Measurements from ENCODE around the gene RYR2.

Gene RYR2

GRCh38 chr1:237760951-237761350, 719.0 kb downstream of the RYR2 start:
- TF ChIP-seq JUND (IDR thresholded peaks at IDR 0.05; ENCODE audit: low read depth), result no peak
- no peak for DNase-seq (ENCODE audit: low read depth in 1 of 2, low spot score in 1 of 2)
- in situ Hi-C loops (cut with HindIII; ENCODE audit: low pct_unique_long_range_greater_than_20kb, low sequenced_read_pairs), result no loop called here

DNA sequence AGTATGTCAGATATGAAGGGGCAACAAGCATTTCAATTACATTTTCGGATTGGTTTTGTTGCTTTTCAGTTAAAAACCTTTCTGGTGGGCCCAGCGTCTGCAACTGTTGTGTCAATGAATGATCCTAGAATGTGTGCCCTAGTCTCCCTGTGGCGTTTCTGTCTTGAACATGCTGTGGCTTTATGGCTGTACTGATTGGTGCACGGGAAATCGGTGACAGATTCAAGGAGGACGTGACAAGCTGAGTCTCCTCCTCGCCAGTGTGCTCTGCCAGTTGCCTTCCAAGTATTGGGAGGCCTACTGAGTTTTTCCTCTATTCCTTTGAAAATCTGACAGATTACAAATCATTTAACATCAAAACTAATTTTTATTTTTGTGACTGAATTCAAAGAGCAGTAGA, 721.2 kb downstream of the RYR2 start:
- TF ChIP-seq JUND (IDR thresholded peaks at IDR 0.05; ENCODE audit: low read depth), result no peak
- no peak for DNase-seq (ENCODE audit: low read depth in 1 of 2, low spot score in 1 of 2)
- in situ Hi-C loops (cut with HindIII; ENCODE audit: low pct_unique_long_range_greater_than_20kb, low sequenced_read_pairs), result no loop called here

GRCh38 chr1:237763751-237764150, 721.8 kb downstream of the RYR2 start:
- no peak for DNase-seq (ENCODE audit: low read depth in 1 of 2, low spot score in 1 of 2)
- in situ Hi-C loops (cut with HindIII; ENCODE audit: low pct_unique_long_range_greater_than_20kb, low sequenced_read_pairs), result no loop called here
- no peak for TF ChIP-seq JUND (IDR thresholded peaks at IDR 0.05; ENCODE audit: low read depth)

DNA sequence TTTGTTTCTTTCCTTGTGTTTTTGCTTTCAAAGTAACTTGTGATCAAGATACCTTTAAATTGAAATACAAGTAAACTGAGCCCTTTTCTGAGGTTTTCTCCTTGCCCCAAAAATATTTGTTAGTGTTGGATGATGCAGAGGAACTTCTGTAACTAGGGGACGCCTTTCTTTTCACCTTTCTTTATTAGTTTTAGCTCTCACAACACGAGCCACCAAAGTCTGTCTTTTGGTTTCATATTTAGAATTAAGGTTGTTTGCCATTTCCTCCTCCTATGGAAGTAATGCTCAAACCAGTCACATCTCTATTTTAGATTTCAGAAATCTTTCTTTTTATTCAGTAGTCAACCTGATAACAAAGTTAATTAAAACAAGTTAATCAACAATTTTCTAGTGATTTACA, 727.9 kb downstream of the RYR2 start:
- no peak for TF ChIP-seq JUND (IDR thresholded peaks at IDR 0.05; ENCODE audit: low read depth)
- no peak for DNase-seq (ENCODE audit: low read depth in 1 of 2, low spot score in 1 of 2)
- in situ Hi-C loops (cut with HindIII; ENCODE audit: low pct_unique_long_range_greater_than_20kb, low sequenced_read_pairs), result no loop called here

- in situ Hi-C loops (cut with HindIII; ENCODE audit: low pct_unique_long_range_greater_than_20kb, low sequenced_read_pairs), result no loop called here
- DNase-seq (ENCODE audit: low read depth in 1 of 2, low spot score in 1 of 2), result no peak
- no peak for TF ChIP-seq JUND (IDR thresholded peaks at IDR 0.05; ENCODE audit: low read depth)
These were observed 730.0 kb downstream of the RYR2 start for GRCh38 chr1:237772009-237772408.

GRCh38 chr1:237774246-237774645, 732.3 kb downstream of the RYR2 start:
- in situ Hi-C loops (cut with HindIII; ENCODE audit: low pct_unique_long_range_greater_than_20kb, low sequenced_read_pairs), result no loop called here
- DNase-seq (ENCODE audit: low read depth in 1 of 2, low spot score in 1 of 2), result no peak
- TF ChIP-seq JUND (IDR thresholded peaks at IDR 0.05; ENCODE audit: low read depth), result no peak

DNA sequence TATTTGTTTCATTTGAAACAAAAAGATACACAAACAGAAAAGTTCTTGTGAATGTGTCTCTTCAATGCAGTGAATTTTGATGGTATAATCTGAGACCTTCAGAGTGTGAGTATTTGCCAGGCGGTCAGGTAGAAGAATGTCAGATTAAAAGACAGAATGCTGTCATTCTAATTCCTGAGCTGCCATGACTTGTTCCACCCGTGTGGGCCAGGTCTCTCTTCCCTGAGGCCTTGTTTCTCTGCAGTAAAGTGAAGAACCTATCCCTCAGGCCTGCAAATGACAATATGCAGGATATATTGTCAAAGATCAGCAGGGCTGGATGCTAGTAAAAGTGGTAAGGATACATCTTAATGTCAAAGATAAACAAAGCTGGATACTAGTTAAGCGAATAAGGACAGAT, 737.4 kb downstream of the RYR2 start:
- in situ Hi-C loops (cut with HindIII; ENCODE audit: low pct_unique_long_range_greater_than_20kb, low sequenced_read_pairs), result no loop called here
- no peak for DNase-seq (ENCODE audit: low read depth in 1 of 2, low spot score in 1 of 2)
- no peak for TF ChIP-seq JUND (IDR thresholded peaks at IDR 0.05; ENCODE audit: low read depth)

GRCh38 chr1:237786066-237786719, 744.2 kb downstream of the RYR2 start:
- in situ Hi-C loops (cut with HindIII; ENCODE audit: low pct_unique_long_range_greater_than_20kb, low sequenced_read_pairs), result no loop called here

GRCh38 chr1:237788069-237788468, 746.1 kb downstream of the RYR2 start:
- in situ Hi-C loops (cut with HindIII; ENCODE audit: low pct_unique_long_range_greater_than_20kb, low sequenced_read_pairs), result no loop called here
- no peak for DNase-seq (ENCODE audit: low read depth in 1 of 2, low spot score in 1 of 2)
- no peak for TF ChIP-seq JUND (IDR thresholded peaks at IDR 0.05; ENCODE audit: low read depth)

More at GRCh38 chr1:237786066-237786719, 744.2 kb downstream of the RYR2 start:
- DNase-seq (ENCODE audit: low read depth in 1 of 2, low spot score in 1 of 2), result no peak
- no peak for TF ChIP-seq JUND (IDR thresholded peaks at IDR 0.05; ENCODE audit: low read depth)

DNA sequence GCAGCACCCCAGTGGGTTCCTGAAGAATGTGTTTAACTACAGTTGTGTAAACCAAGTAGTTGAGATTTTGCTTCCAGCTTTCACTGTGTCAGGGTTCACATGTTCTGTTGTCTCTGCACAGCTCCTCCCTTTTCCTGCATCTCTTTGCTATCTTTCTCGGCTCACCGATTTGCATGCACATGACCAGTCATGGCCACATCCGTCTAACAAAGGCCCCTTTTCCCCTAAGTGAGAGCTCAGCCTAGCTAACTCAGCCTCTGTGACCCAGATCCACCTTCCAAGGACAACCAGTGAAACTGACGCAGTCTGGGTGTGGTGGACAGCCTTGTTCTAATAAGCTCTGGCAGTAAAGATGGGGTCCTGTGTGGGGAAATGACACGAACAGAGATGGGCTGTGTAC, 747.6 kb downstream of the RYR2 start:
- in situ Hi-C loops (cut with HindIII; ENCODE audit: low pct_unique_long_range_greater_than_20kb, low sequenced_read_pairs), result no loop called here
- DNase-seq (ENCODE audit: low read depth in 1 of 2, low spot score in 1 of 2), result no peak
- no peak for TF ChIP-seq JUND (IDR thresholded peaks at IDR 0.05; ENCODE audit: low read depth)

GRCh38 chr1:237791592-237791991, 749.6 kb downstream of the RYR2 start:
- in situ Hi-C loops (cut with HindIII; ENCODE audit: low pct_unique_long_range_greater_than_20kb, low sequenced_read_pairs), result no loop called here
- no peak for DNase-seq (ENCODE audit: low read depth in 1 of 2, low spot score in 1 of 2)
- no peak for TF ChIP-seq JUND (IDR thresholded peaks at IDR 0.05; ENCODE audit: low read depth)

DNA sequence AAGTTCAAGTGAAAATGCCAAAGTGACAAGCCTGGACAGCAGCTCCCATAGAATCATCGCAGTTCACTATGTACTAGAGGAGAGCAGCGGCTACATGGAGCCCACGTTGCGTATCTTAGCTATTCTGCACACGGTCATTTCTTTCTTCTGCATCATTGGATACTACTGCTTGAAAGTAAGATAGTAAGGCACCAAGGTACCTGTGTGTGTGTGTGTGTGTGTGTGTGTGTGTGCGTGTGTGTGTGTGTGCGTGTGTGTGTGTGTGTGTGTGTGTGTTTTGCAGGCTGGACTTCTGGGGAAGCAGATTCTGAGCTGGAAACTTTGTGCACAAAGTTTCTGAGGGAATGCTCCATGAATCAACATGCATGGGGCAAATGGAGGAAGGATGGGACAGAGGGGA, 750.2 kb downstream of the RYR2 start:
- no peak for TF ChIP-seq JUND (IDR thresholded peaks at IDR 0.05; ENCODE audit: low read depth)
- in situ Hi-C loops (cut with HindIII; ENCODE audit: low pct_unique_long_range_greater_than_20kb, low sequenced_read_pairs), result no loop called here
- no peak for DNase-seq (ENCODE audit: low read depth in 1 of 2, low spot score in 1 of 2)

DNA sequence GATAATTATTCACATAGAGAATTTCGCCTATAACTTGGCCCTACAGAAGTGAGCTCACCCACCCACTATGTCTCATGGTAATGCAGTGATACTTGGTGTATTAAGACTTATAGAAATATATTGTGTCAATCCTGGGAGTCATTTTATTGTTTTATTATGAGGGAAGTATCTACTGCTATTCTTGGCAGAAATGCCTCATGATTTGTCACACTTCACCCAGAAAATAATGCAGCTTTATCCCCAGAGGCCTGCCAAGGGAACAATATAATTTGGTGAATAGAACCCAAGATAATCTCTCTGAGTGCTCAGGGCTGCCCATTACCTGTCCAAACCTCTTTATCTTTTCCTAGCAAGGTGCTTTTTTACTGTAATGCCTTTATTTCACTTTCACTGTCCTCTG, 750.7 kb downstream of the RYR2 start:
- TF ChIP-seq JUND (IDR thresholded peaks at IDR 0.05; ENCODE audit: low read depth), result no peak
- in situ Hi-C loops (cut with HindIII; ENCODE audit: low pct_unique_long_range_greater_than_20kb, low sequenced_read_pairs), result no loop called here

DNA sequence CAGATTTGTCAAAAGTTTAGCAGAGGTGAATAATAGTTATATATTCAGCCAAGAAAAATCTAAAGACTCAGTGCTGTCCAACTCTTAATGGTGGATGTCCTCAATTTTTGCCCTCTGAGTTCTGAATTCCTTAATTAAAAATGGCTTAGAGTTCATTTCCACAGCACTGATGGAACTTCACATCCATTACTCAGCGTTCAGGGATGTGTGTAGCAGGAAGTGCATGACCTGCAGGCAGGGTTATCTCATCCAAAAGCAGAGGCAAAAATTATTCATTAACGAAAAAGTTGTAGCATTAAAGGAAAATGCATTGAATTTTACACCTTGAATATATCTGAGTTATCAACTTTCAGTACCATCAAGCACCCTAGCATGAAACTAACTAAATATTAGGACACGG, 752.1 kb downstream of the RYR2 start:
- in situ Hi-C loops (cut with HindIII; ENCODE audit: low pct_unique_long_range_greater_than_20kb, low sequenced_read_pairs), result no loop called here
- TF ChIP-seq JUND (IDR thresholded peaks at IDR 0.05; ENCODE audit: low read depth), result no peak
- no peak for DNase-seq (ENCODE audit: low read depth in 1 of 2, low spot score in 1 of 2)

More for the DNA sequence above, 750.7 kb downstream of the RYR2 start:
- no peak for DNase-seq (ENCODE audit: low read depth in 1 of 2, low spot score in 1 of 2)
